Measurements from ENCODE around the gene ARAP2.
"Not testable (repeated sequence)": the region's sequence is repeated elsewhere in the genome, so short reads cannot be mapped to it uniquely, and the experiment has no call there.

ARAP2 gene

GRCh38 chr4:36183665-36184393 is 60.5 kb downstream of the ARAP2 start:
- DNase-seq (ENCODE audit: low read depth), result no peak

- DNase-seq (ENCODE audit: low read depth), result no peak
These were observed 61.1 kb downstream of the ARAP2 start for GRCh38 chr4:36183232-36183631.

DNA sequence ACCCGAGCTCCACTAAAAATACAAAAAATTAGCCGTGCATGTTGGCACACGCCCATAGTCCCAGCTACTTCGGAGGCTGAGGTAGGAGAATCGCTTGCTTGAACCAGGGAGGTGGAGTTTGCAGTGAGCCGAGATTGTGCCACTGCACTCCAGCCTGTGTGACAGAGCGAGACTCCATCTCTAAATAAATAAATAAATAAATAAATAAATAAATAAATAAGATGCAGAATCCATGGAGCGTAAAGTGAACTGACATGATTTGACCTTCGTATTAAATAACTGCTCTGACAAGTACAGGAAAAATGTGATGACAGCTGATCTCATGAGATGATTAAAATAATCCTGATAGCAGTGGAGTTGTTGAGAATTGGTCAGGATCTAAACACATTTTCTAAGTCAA is 62.0 kb downstream of the ARAP2 start:
- DNase-seq (ENCODE audit: low read depth), result not testable (repeated sequence)

- DNase-seq (ENCODE audit: low read depth), result no peak
These were observed 64.1 kb downstream of the ARAP2 start for GRCh38 chr4:36180206-36180605.

DNA sequence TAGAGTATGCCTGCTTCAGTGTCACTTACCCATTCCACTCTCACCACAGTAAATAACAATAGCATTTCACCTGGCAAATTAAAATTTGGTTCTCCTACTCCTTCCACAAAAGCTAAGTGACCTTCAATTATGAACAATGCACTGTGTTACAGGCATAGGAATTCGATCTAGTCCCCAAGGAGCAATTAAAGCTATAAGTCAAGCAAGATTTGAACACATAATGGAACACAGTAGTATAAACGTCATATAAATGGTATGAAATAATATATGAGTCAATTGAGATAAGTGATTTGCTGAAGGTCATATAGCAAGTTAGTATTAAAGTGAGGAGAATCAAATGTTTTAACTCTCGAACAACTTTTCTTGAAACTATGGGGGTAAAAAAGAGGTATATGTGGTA is 65.8 kb downstream of the ARAP2 start:
- DNase-seq (ENCODE audit: low read depth), result no peak

DNA sequence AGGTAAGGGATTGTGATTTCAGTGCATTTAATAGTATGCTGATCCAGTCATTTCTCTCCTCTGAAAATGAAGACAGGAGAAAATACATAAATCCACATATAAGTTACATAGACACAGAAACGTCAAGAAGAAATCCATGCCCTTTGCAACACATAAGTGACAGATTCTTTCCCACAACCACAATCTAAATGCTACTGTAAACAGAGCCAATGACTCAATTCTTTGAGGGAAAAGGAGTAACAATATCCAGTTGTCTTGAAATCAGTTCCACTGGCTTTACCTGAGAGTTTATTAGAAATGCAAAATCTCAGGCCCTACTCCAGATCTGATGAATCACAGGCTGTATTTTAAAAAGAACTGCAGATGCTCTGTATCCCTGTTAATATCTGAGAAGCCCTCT is 66.4 kb downstream of the ARAP2 start:
- no peak for DNase-seq (ENCODE audit: low read depth)

GRCh38 chr4:36174570-36174969 is 69.7 kb downstream of the ARAP2 start:
- DNase-seq (ENCODE audit: low read depth), result no peak

DNA sequence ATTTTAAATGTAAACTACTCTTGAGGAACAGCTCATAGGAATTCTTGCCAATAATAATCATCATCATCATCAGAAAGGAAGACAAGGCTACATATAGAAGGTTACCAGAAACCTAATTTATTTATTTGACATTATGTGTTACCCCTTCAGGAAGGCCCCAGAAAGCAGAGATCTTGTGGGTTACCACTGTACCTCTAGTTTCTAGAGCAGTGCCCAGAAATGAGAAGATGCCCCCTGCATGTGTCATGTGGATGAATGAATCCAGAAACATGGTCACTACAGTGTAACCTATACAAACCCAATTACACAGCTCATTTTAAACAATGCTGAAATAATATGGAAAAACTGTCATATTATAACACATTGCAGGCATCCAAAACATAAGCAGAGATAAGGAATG is 70.4 kb downstream of the ARAP2 start:
- no peak for DNase-seq (ENCODE audit: low read depth)

DNA sequence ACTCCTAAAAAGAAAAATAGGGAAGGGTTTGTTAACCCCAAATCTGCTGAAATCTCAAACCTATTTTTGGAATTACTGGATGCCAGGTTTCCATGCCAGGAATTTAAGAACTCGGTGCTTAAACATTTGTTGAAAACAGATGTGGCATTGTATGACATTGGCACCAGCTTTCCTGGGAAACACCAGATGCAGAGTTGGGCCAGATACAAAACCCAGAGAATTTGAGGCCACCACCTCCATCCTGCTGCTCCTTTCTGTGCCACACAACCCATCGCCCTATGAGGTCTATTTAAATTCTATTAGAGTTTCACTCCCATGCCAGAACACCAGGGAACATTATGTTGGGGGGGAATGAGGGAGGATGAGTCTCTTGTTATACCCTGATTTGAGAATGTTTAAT is 71.7 kb downstream of the ARAP2 start:
- no peak for DNase-seq (ENCODE audit: low read depth)

GRCh38 chr4:36168127-36168878 is 76.0 kb downstream of the ARAP2 start:
- no peak for DNase-seq (ENCODE audit: low read depth)

GRCh38 chr4:36165631-36166005 is 78.7 kb downstream of the ARAP2 start:
- no peak for DNase-seq (ENCODE audit: low read depth)

GRCh38 chr4:36164900-36165630 is 79.2 kb downstream of the ARAP2 start:
- no peak for DNase-seq (ENCODE audit: low read depth)

GRCh38 chr4:36163198-36163597 is 81.1 kb downstream of the ARAP2 start:
- no peak for DNase-seq (ENCODE audit: low read depth)

DNA sequence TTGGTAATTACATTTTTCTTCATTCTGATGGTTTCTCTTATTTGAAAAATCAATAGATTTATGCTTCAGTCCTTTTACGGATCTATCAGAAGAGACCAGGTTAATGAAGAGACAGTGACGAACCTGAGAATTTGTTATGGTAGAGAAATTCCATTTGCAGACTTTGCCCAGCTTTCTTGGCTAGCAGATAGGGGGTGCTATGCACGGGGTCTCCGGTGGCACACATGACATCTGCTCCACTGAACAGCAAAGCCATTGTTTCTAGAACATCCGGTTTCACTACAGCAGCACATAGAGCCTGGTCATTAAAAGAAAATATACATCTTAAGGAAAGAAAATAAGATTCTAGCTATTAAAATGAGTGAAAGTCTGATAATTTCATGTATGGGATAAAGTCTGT is 85.1 kb downstream of the ARAP2 start:
- no peak for DNase-seq (ENCODE audit: low read depth)

GRCh38 chr4:36152735-36153134 is 91.6 kb downstream of the ARAP2 start:
- DNase-seq (ENCODE audit: low read depth), result no peak

DNA sequence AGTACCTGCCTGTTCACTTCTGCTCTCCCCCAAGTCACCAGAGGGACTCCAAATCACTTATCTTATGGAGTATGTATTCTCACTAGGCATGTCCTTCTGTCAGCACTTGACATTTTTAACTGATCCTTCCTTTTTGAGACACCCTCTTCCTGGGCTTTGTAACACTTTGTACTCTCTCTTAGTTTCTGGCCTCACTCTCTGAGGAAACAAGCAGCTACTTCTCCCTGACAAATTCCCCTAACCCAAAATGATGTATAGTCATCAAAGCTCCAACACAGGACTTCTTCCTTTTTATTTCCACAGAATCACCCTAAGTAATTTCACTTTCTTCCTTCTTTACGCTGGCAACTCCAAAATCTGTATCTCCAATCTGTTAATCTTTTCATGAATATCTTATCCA is 101.8 kb downstream of the ARAP2 start:
- DNase-seq (ENCODE audit: low read depth), result no peak

GRCh38 chr4:36141186-36141585 is 103.1 kb downstream of the ARAP2 start:
- DNase-seq (ENCODE audit: low read depth), result no peak

- DNase-seq (ENCODE audit: low read depth), result no peak
These were observed 103.9 kb downstream of the ARAP2 start for GRCh38 chr4:36140421-36140820.

DNA sequence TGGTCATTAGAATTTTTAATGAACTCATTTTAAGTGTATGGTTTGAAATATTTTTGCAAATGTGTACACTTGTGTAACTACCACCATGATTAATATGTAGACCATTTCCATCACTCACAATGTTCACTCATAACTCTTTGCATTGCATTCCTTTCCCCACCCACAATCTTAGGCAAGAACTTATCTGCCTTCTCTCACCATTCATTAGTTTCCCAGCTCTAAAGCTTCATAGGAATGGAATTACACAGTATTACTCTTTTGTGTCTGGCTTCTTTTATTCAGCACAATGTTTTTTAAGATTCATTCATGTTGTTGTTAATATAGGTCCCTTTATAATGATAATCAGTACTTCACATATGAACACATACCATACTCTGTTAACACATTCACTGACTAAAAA is 106.1 kb downstream of the ARAP2 start:
- no peak for DNase-seq (ENCODE audit: low read depth)

- DNase-seq (ENCODE audit: low read depth), result no peak
These were observed 107.0 kb downstream of the ARAP2 start for GRCh38 chr4:36137336-36137735.

GRCh38 chr4:36133658-36134057 is 110.7 kb downstream of the ARAP2 start:
- no peak for DNase-seq (ENCODE audit: low read depth)

DNA sequence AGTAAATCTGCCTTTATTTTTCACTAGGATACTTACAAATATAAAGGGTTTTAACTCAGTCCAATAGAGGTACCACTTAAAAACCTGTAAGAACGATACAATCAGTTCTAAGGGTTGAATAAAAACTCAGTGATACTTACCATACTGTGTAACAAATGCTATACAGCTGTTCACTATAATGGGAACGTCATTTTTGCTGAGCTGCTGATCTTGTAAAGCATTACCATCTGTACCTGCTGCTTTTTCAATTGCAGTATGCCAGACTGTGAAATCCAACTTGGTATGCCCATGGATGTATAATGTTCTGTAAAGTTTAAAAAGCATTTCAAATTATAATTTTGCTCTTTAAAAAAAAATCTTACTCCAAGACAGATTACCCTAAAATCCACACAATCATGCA is 111.2 kb downstream of the ARAP2 start:
- DNase-seq (ENCODE audit: low read depth), result no peak

GRCh38 chr4:36130641-36131040 is 113.7 kb downstream of the ARAP2 start:
- no peak for DNase-seq (ENCODE audit: low read depth)

All from stimulated activated CD8-positive, alpha-beta memory T cell treated with anti-CD3 and anti-CD28 coated beads, Interleukin-12 subunit alpha, Interleukin-12 subunit beta, amount 100 ng/mL, for 1 hour (primary cell).